Liver (tissue), 3 donors: ENCODE measurements around the gene FER1L5.

ENCODE experiments used
- EGR1 ChIP-seq, 2 donors: IDR thresholded peaks; 2 replicates each; pipeline ENCODE4 v1.6.1; 2016 to 2018; ENCODE audit warnings: antibody characterized with exemption in 2 of 2, low read depth in 2 of 2
- FOXA1 ChIP-seq: IDR thresholded peaks from 2 replicates; pipeline ENCODE4 v1.6.1; 2016; ENCODE audit warnings: antibody characterized with exemption
- GABPA ChIP-seq, 2 donors: IDR thresholded peaks in 1 of 2; conservative IDR thresholded peaks in 1 of 2; 2 replicates each; pipeline ENCODE4 v1.6.1; 2016; ENCODE audit warnings: antibody characterized with exemption in 2 of 2, mild to moderate bottlenecking in 1 of 2, moderate library complexity in 1 of 2
- RAD21 ChIP-seq, 2 donors: IDR thresholded peaks; 2 replicates each; pipeline ENCODE4 v1.6.1; 2016; ENCODE audit warnings: antibody characterized with exemption in 2 of 2, mild to moderate bottlenecking in 2 of 2
- SP1 ChIP-seq: IDR thresholded peaks from 2 replicates; pipeline ENCODE4 v1.6.1; 2018; ENCODE audit warnings: antibody characterized with exemption, mild to moderate bottlenecking
- YY1 ChIP-seq: IDR thresholded peaks from 2 replicates; pipeline ENCODE4 v1.6.1; 2016; ENCODE audit warnings: antibody characterized with exemption, mild to moderate bottlenecking
- TF ChIP-seq, protein P1 (sequence below): fragments of 150-350 bp; IDR thresholded peaks from 2 replicates; pipeline ENCODE4 v1.5.1; 2017; ENCODE audit warnings: improper control_type of control experiment, low read depth, low read length; ENCODE audit not compliant: missing input control
- TF ChIP-seq, protein P2 (sequence below): IDR thresholded peaks from 2 replicates; pipeline ENCODE4 v1.6.1; 2016; ENCODE audit warnings: antibody characterized with exemption
- TF ChIP-seq, protein P3 (sequence below): IDR thresholded peaks from 2 replicates; pipeline ENCODE4 v1.6.1; 2016; ENCODE audit warnings: antibody characterized with exemption, mild to moderate bottlenecking
- donor health status: healthy.
- donor health status: healthy.

DNA sequence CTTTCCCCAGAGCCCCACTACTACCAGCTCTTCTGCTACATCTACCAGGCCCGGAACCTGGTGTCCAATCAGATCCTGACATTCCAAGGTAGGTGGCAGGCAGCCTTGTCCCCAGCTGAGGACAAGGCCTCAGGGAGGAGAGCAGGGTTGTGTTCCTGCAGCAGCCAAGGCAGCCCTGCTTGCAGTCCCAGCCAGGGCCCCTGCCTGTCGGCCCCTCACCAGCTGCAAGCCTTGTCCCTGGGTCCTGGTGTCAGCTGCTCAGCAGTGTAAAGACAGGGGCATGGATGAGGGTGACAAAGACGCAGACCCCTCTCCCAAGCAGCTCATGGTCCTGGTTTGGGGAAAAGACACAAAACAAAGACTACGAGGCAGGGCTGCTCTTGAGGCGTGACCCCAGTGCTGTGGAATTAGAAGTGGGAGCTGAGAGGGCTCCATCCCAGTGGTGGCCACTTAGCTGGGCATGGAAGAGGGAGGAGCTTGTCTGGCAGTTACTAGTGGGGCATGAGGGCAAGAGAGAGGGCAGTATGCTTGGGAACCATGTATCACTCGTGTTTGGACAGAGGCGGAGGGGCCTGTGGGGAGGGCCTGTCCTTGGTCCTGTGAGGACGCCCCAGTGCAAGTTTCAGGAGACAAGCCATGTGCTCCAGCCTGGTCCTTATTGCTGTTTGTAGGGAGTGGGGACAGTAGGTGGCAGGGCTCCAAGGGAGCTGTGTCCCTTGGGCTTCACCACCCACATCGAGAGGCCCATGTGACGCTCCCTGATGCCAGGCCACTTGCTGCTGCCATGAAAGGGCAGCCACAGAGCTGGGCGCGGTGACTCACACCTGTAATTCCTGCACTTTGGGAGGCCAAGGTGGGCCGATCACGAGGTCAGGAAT, 49.8 kb downstream of the FER1L5 start:
- TF ChIP-seq, protein P1, sequence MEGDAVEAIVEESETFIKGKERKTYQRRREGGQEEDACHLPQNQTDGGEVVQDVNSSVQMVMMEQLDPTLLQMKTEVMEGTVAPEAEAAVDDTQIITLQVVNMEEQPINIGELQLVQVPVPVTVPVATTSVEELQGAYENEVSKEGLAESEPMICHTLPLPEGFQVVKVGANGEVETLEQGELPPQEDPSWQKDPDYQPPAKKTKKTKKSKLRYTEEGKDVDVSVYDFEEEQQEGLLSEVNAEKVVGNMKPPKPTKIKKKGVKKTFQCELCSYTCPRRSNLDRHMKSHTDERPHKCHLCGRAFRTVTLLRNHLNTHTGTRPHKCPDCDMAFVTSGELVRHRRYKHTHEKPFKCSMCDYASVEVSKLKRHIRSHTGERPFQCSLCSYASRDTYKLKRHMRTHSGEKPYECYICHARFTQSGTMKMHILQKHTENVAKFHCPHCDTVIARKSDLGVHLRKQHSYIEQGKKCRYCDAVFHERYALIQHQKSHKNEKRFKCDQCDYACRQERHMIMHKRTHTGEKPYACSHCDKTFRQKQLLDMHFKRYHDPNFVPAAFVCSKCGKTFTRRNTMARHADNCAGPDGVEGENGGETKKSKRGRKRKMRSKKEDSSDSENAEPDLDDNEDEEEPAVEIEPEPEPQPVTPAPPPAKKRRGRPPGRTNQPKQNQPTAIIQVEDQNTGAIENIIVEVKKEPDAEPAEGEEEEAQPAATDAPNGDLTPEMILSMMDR: no peak
- TF ChIP-seq RAD21 (IDR thresholded peaks at IDR 0.05) (no peak), FOXA1 (no peak), YY1 (no peak), GABPA (IDR thresholded peaks at IDR 0.05 in 1 of 2, conservative IDR thresholded peaks at IDR 0.05 in 1 of 2) (no peak), SP1 (no peak), EGR1 (IDR thresholded peaks at IDR 0.05; ENCODE audit: low read depth in 2 of 2) (no peak)
- TF ChIP-seq, protein P2, sequence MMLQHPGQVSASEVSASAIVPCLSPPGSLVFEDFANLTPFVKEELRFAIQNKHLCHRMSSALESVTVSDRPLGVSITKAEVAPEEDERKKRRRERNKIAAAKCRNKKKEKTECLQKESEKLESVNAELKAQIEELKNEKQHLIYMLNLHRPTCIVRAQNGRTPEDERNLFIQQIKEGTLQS: no peak
- TF ChIP-seq, protein P3, sequence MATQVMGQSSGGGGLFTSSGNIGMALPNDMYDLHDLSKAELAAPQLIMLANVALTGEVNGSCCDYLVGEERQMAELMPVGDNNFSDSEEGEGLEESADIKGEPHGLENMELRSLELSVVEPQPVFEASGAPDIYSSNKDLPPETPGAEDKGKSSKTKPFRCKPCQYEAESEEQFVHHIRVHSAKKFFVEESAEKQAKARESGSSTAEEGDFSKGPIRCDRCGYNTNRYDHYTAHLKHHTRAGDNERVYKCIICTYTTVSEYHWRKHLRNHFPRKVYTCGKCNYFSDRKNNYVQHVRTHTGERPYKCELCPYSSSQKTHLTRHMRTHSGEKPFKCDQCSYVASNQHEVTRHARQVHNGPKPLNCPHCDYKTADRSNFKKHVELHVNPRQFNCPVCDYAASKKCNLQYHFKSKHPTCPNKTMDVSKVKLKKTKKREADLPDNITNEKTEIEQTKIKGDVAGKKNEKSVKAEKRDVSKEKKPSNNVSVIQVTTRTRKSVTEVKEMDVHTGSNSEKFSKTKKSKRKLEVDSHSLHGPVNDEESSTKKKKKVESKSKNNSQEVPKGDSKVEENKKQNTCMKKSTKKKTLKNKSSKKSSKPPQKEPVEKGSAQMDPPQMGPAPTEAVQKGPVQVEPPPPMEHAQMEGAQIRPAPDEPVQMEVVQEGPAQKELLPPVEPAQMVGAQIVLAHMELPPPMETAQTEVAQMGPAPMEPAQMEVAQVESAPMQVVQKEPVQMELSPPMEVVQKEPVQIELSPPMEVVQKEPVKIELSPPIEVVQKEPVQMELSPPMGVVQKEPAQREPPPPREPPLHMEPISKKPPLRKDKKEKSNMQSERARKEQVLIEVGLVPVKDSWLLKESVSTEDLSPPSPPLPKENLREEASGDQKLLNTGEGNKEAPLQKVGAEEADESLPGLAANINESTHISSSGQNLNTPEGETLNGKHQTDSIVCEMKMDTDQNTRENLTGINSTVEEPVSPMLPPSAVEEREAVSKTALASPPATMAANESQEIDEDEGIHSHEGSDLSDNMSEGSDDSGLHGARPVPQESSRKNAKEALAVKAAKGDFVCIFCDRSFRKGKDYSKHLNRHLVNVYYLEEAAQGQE: no peak
